Measurements from ENCODE around the gene NLGN1.

NLGN1 gene

GRCh38 chr3:174317005-174317404, 919.5 kb downstream of the NLGN1 start:
- DNase-seq = no peak

GRCh38 chr3:174318181-174318580, 920.6 kb downstream of the NLGN1 start:
- no peak for DNase-seq

- no peak for DNase-seq
Observed at GRCh38 chr3:174321548-174321947, 924.0 kb downstream of the NLGN1 start.

GRCh38 chr3:174322789-174323188, 925.2 kb downstream of the NLGN1 start:
- no peak for DNase-seq

- no peak for DNase-seq
Observed at GRCh38 chr3:174325171-174325570, 927.6 kb downstream of the NLGN1 start.

- no peak for DNase-seq
Observed at GRCh38 chr3:174325834-174326700, 928.5 kb downstream of the NLGN1 start.

GRCh38 chr3:174329321-174329720, 931.8 kb downstream of the NLGN1 start:
- DNase-seq = no peak

- no peak for DNase-seq
Observed at GRCh38 chr3:174330303-174330702, 932.8 kb downstream of the NLGN1 start.

- peak; percentile 38 for DNase-seq
Observed at GRCh38 chr3:174331095-174331800, 933.7 kb downstream of the NLGN1 start.

- DNase-seq = no peak
Observed at GRCh38 chr3:174332391-174332790, 934.8 kb downstream of the NLGN1 start.

- DNase-seq = no peak
Observed at GRCh38 chr3:174333640-174334039, 936.1 kb downstream of the NLGN1 start.

GRCh38 chr3:174334111-174334510, 936.6 kb downstream of the NLGN1 start:
- no peak for DNase-seq

GRCh38 chr3:174335324-174335723, 937.8 kb downstream of the NLGN1 start:
- DNase-seq = no peak

- no peak for DNase-seq
Observed at GRCh38 chr3:174335910-174336309, 938.4 kb downstream of the NLGN1 start.
